Stomach smooth muscle (tissue), 2 donors: ENCODE data around the gene ADCY1.

Source experiments
- H3K27ac ChIP-seq: one replicate; pipeline ENCODE4 v1.7.0; 2013; ENCODE audit warnings: mild to moderate bottlenecking, low read length, inconsistent platforms
- H3K27me3 ChIP-seq, 2 donors: one replicate each; pipeline ENCODE4 v1.7.0; 2013; ENCODE audit warnings: low read length in 2 of 2; ENCODE audit not compliant: insufficient read depth in 2 of 2, control insufficient read depth in 1 of 2
- H3K36me3 ChIP-seq, 2 donors: one replicate each; pipeline ENCODE4 v1.7.0; 2013; ENCODE audit warnings: low read length in 2 of 2; ENCODE audit not compliant: control insufficient read depth in 2 of 2, insufficient read depth in 2 of 2
- H3K4me1 ChIP-seq: one replicate; pipeline ENCODE4 v1.7.0; 2013; ENCODE audit warnings: low read length; ENCODE audit not compliant: control insufficient read depth, insufficient read depth
- H3K4me3 ChIP-seq, 2 donors: one replicate each; pipeline ENCODE4 v1.7.0; 2013; ENCODE audit warnings: low read length in 2 of 2
- H3K9ac ChIP-seq, 2 donors: one replicate each; pipeline ENCODE4 v1.7.0; 2013; ENCODE audit warnings: low read length in 2 of 2, mild to moderate bottlenecking in 1 of 2
- H3K9me3 ChIP-seq, 2 donors: one replicate each; pipeline ENCODE4 v1.7.0; 2013; ENCODE audit warnings: low read length in 2 of 2; ENCODE audit not compliant: control insufficient read depth in 2 of 2
- donor health status: healthy.
- donor health status: Pancreatic carcinoma.

Gene ADCY1

DNA sequence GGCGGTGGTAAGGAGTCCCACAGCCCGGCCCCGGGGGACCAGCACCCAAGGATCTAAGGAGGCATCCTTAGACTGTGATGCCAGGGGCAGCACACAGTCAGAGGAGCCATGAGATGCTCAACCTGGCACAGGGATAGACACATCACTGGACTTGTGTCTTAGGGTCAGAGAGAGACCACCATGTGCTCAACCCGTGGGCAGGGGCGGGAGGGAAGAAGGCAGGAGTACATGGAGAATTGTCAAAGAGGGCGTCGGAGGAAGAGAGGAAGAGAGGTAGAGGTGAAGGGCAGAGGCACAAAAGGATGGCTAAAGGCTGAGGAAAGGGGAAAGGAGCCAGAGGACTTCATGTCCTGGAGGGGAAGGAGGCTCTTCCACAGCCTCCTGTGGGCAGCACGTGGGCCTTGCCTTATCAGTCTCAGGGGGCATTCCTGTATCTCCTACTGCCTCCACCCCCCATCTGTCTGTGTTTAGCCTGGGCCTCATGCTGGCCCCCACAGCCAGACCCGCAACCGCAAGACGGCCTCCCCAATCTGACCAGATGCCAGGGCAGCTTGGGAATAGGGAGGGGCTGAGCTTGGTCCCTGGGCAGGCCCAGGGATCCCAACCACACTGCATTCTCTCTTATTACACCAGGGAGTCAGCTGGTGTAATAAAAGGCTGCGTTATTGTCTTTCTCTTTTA is 2.2 kb downstream of the ADCY1 start:
- H3K9ac ChIP-seq, result no peak overlapping the region
- H3K9me3 ChIP-seq, result no peaks in the 10 kb centered on the region
- H3K4me1 ChIP-seq, result peaks cover 17% of the 10 kb centered on the region
- no peak overlapping the region for H3K4me3 ChIP-seq
- no peak overlapping the region for H3K27ac ChIP-seq
- H3K27me3 ChIP-seq, result peaks cover 27 to 32% of the 10 kb centered on the region in 2 donors
- H3K36me3 ChIP-seq, result no peaks in the 10 kb centered on the region

GRCh38 chr7:45578022-45578421 is 3.9 kb downstream of the ADCY1 start:
- Histone ChIP-seq H3K4me1 (peaks cover 17% of the 10 kb centered on the region), H3K4me3 (no peak overlapping the region)

GRCh38 chr7:45578467-45578866 is 4.3 kb downstream of the ADCY1 start:
- no peaks in the 10 kb centered on the region for H3K36me3 ChIP-seq
- H3K9me3 ChIP-seq, result no peaks in the 10 kb centered on the region
- H3K27ac ChIP-seq, result no peak overlapping the region
- no peak overlapping the region for H3K9ac ChIP-seq
- no peak overlapping the region for H3K4me3 ChIP-seq
- peaks cover 25 to 34% of the 10 kb centered on the region in 2 donors for H3K27me3 ChIP-seq
- peaks cover 17% of the 10 kb centered on the region for H3K4me1 ChIP-seq

More at GRCh38 chr7:45578022-45578421, 3.9 kb downstream of the ADCY1 start:
- H3K36me3 ChIP-seq, result no peaks in the 10 kb centered on the region
- no peak overlapping the region for H3K9ac ChIP-seq
- H3K27me3 ChIP-seq, result peaks cover 25 to 34% of the 10 kb centered on the region in 2 donors
- no peaks in the 10 kb centered on the region for H3K9me3 ChIP-seq
- H3K27ac ChIP-seq, result no peak overlapping the region

DNA sequence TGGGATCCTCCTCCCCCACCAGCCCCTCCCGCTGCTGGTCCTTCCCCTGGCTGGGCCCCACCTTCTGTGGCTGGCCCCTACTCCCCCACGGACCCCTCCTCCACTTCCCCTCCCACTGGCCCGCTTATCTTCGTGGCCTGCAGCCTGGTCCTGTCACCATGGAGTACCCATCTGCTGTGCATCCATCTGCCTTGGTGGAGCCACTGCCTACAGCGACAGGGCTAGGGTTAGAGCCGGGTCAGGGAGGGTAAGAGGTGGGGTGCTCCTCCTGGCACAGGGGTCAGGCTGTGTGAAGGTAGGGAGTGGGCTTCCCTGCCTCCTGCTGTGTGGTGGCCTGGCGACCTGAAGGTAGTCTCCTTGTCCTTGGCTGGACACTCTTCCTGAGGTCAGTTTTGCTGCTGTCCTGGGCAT is 5.2 kb downstream of the ADCY1 start:
- Histone ChIP-seq H3K27me3 (peaks cover 25 to 34% of the 10 kb centered on the region in 2 donors), H3K36me3 (no peaks in the 10 kb centered on the region), H3K9me3 (no peaks in the 10 kb centered on the region), H3K4me1 (peaks cover 12% of the 10 kb centered on the region), H3K27ac (no peak overlapping the region), H3K9ac (no peak overlapping the region), H3K4me3 (no peak overlapping the region)

DNA sequence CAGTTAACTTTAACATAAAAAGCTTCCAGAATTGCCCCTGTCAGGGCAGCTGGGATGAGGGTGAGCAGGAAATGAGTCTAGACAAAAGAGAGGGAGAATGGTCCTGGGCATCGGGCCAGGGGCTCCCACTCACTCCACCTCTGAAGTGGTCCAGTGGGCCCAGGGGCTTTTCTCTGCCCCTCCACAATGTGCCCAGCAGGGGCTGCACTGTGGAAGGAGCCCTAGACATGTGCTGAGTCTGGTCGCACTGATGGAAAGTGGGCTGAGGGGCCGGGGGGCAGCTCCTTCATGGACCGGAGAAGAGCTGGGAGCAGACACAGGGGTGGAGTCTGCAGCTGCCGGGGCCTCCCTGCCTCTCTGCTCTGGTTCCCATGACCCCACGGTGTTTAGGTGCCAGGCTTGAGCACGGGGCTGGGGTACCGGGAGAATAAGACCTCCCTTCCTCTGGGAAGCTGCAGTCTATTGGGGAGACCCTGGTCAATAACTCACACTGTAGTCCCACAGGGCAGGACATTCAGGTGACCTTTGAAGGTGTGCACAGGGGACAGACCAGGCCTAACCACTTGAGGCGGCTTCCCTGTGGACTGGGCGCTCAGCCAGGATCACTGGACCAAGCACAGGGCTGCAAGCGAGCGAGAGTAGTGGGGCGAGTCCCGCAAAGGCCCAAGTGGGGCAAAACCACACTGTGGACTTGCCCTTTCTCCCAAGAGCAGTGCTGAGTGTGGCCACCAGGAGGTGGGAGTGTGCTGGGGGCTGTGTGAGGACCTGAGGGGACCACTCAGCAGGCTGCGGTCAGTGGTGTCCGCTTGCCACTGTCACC is 6.1 kb downstream of the ADCY1 start:
- Histone ChIP-seq H3K27ac (no peak overlapping the region), H3K4me3 (no peak overlapping the region), H3K27me3 (peaks cover 26 to 27% of the 10 kb centered on the region in 2 donors), H3K9me3 (no peaks in the 10 kb centered on the region), H3K9ac (no peak overlapping the region), H3K36me3 (no peaks in the 10 kb centered on the region), H3K4me1 (peaks cover 5% of the 10 kb centered on the region)

- Histone ChIP-seq H3K9me3 (no peaks in the 10 kb centered on the region), H3K36me3 (no peaks in the 10 kb centered on the region), H3K4me3 (no peak overlapping the region), H3K27me3 (peaks cover 18% of the 10 kb centered on the region in 2 donors), H3K9ac (no peak overlapping the region), H3K27ac (no peak overlapping the region), H3K4me1 (no peaks in the 10 kb centered on the region)
These were observed 7.2 kb downstream of the ADCY1 start for GRCh38 chr7:45581271-45581780.

GRCh38 chr7:45582136-45582749 is 8.1 kb downstream of the ADCY1 start:
- H3K36me3 ChIP-seq, result no peaks in the 10 kb centered on the region

DNA sequence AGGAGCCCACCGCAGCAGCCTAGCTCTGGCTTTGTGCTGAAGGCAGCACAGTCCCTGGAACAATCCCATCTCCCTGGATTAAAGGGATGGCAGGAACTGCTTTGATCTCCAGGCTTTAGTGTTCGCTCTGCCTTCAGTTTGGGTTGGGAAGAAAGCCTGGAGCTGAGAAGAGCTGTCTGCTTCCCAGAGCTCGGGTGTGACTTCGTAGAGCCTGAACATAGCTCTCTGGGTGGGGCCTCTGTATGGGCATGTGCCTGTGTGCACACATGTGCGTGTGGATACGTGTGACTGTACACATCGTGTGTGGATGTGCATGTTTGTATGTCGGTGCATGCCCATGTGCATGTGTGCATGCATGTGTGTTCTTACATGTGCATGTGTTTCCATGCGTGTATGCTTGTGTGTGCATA is 8.7 kb downstream of the ADCY1 start:
- Histone ChIP-seq H3K36me3 (no peaks in the 10 kb centered on the region), H3K27me3 (peaks cover 4 to 7% of the 10 kb centered on the region in 2 donors), H3K4me3 (no peak overlapping the region), H3K9me3 (no peaks in the 10 kb centered on the region), H3K27ac (no peak overlapping the region), H3K9ac (no peak overlapping the region), H3K4me1 (no peaks in the 10 kb centered on the region)

More at GRCh38 chr7:45582136-45582749, 8.1 kb downstream of the ADCY1 start:
- Histone ChIP-seq H3K4me1 (no peaks in the 10 kb centered on the region), H3K27ac (no peak overlapping the region), H3K9me3 (no peaks in the 10 kb centered on the region), H3K27me3 (peaks cover 9 to 13% of the 10 kb centered on the region in 2 donors), H3K9ac (no peak overlapping the region), H3K4me3 (no peak overlapping the region)

- Histone ChIP-seq H3K4me1 (no peaks in the 10 kb centered on the region), H3K4me3 (no peak overlapping the region), H3K36me3 (no peaks in the 10 kb centered on the region), H3K27me3 (peaks cover 2 to 3% of the 10 kb centered on the region in 2 donors), H3K9me3 (no peaks in the 10 kb centered on the region), H3K9ac (no peak overlapping the region), H3K27ac (no peak overlapping the region)
These were observed 9.1 kb downstream of the ADCY1 start for GRCh38 chr7:45583296-45583695.

DNA sequence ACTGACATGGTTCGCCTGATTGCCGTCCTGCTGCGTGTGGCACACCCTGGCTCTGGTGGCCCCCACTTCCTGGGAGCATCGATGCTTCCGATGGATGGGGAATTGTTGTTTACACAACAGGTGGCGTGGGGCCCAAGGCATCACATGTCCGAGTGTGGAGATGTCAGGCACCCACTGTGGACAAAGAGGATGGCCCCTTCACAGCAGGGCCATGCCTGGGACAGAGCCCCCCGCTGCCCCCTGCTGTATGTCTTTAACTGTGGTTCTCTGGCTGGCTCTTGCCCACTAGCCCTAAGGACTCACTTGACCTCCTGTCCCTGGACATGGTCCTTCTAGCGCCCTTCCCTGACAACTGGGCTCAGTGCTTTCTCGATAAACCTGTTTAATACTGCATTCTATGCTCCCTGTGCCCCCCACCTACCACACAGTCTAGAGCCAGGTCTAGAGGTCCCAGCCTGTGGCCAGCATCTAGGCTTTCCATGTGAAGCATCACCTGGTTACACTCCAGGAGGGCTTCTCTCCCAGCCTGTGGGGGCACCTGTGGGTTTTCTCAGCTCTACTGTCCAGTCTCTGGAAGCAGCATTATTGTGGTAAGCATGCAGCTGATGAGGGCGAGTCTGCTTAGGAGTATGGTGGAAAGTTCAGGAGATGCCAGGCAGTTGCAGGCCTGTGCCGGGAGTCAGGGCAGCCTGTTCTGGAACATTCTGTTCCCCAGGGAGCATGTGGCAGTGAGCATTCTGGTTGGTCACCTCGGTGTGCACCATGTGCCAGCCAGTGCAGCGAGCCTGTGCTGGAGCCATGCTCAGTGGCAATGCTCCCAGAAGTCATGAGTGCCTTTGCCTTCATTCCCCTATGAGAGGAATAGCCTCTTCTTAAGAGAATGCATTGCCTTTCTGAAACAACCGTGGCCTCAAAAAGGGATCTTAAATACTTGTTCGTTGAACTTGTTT is 10.4 kb downstream of the ADCY1 start:
- Histone ChIP-seq H3K27me3 (peaks cover 2 to 3% of the 10 kb centered on the region in 2 donors), H3K36me3 (no peaks in the 10 kb centered on the region), H3K4me1 (no peaks in the 10 kb centered on the region)

More for the DNA sequence above, 10.4 kb downstream of the ADCY1 start:
- no peaks in the 10 kb centered on the region for H3K9me3 ChIP-seq
- H3K9ac ChIP-seq, result no peak overlapping the region
- no peak overlapping the region for H3K4me3 ChIP-seq
- H3K27ac ChIP-seq, result no peak overlapping the region
